Lung (tissue), 12 donors: ENCODE measurements around the gene INO80. TPM values are rescaled to one million over a fixed set of nuclear protein-coding genes. Genes with fewer than 3 reads are reported as not detected.

Experiments used
- ATAC-seq: fragments of 200-7000 bp; cut with Tn5 transposase; one replicate; pipeline ENCODE4 v1.9.1; 2020; ENCODE audit warnings: moderate number of reproducible peaks; ENCODE audit not compliant: insufficient read depth, low FRiP score
- DNase-seq, 3 donors: peaks; one replicate each; pipeline ENCODE4 v3.0.0-alpha.2; 2013 to 2017
- H3K27ac ChIP-seq, 2 donors: one replicate each; pipeline ENCODE4 v1.5.1; 2013; ENCODE audit warnings: mild to moderate bottlenecking in 2 of 2, moderate library complexity in 2 of 2, control low read depth in 1 of 2, inconsistent platforms in 1 of 2, low read depth in 1 of 2, low read length in 1 of 2
- H3K27me3 ChIP-seq, 3 donors: one replicate each; pipeline ENCODE4 v1.5.1; 2013; ENCODE audit warnings: low read length in 2 of 3; ENCODE audit not compliant: control insufficient read depth in 3 of 3, insufficient read depth in 3 of 3
- H3K36me3 ChIP-seq, 4 donors: one replicate each; pipeline ENCODE4 v1.5.1; 2013; ENCODE audit warnings: low read length in 4 of 4, mild to moderate bottlenecking in 1 of 4, moderate library complexity in 1 of 4; ENCODE audit not compliant: control insufficient read depth in 4 of 4, insufficient read depth in 4 of 4
- H3K4me1 ChIP-seq, 5 donors: one replicate each; pipeline ENCODE4 v1.5.1; 2013; ENCODE audit warnings: low read length in 5 of 5, mild to moderate bottlenecking in 2 of 5, moderate library complexity in 1 of 5; ENCODE audit not compliant: control insufficient read depth in 5 of 5, insufficient read depth in 5 of 5
- H3K4me3 ChIP-seq: one replicate; pipeline ENCODE4 v1.5.1; 2013; ENCODE audit warnings: mild to moderate bottlenecking, control low read depth, moderate library complexity
- H3K9ac ChIP-seq, 2 donors: one replicate each; pipeline ENCODE4 v1.5.1; 2013; ENCODE audit warnings: low read length in 2 of 2, control low read depth in 1 of 2; ENCODE audit not compliant: insufficient read depth in 1 of 2
- H3K9me3 ChIP-seq, 4 donors: one replicate each; pipeline ENCODE4 v1.5.1; 2013; ENCODE audit warnings: low read length in 3 of 4, mild to moderate bottlenecking in 1 of 4, moderate library complexity in 1 of 4; ENCODE audit not compliant: control insufficient read depth in 4 of 4, insufficient read depth in 3 of 4
- CTCF ChIP-seq: IDR thresholded peaks from 2 replicates; pipeline ENCODE4 v1.5.1; 2012; ENCODE audit warnings: mild to moderate bottlenecking; ENCODE audit errors: control extremely low read depth, extremely low read depth
- WGBS, 2 donors: extraction: QIAGEN DNeasy Blood & Tissue Kit; methylation state at CpG; one replicate each; pipeline ENCODE4 v1.1.7; 2013; 5-methylcytosine and 5-hydroxymethylcytosine counted together
- polyA plus RNA-seq, 2 donors: library from polyadenylated mRNA; stranded (reverse); fragments of 200-250 nt; gene quantifications; one replicate each; pipeline ENCODE4 v1.2.1, GENCODE V29; 2013
- total RNA-seq, 2 donors: library from RNA; depleted of rRNA in 1 of 2; stranded (reverse); fragments of >200 nt in 1 of 2; gene quantifications; one replicate each; pipeline ENCODE4 v1.2.1, GENCODE V29; 2014 to 2021
- donor health status: control.
- donor health status: control.
- donor health status: Bipolar disorder and iron deficiency.
- donor health status: healthy.
- donor health status: DM: yes; HTN: yes; CAD: no.

The INO80 gene
- total and polyA plus RNA-seq, 4 donors = 8.0 to 50.1 (median 22.9) TPM

GRCh38 chr15:40957041-40957555 is 159.0 kb downstream of the INO80 start:
- no peak overlapping the region for H3K9ac ChIP-seq
- peak overlapping the region in 1 of 2 donors; percentile 64 for H3K27ac ChIP-seq

GRCh38 chr15:40956541-40956982 is 159.5 kb downstream of the INO80 start:
- no peak for TF ChIP-seq CTCF
- peak overlapping the region in 1 of 2 donors; percentile 64 for H3K27ac ChIP-seq
- no peak for ATAC-seq

More at GRCh38 chr15:40957041-40957555, 159.0 kb downstream of the INO80 start:
- no peak for TF ChIP-seq CTCF
- ATAC-seq (no peak), DNase-seq (no peak)
- WGBS, 2 donors = 90 to 95% methylated on average over 4 of the region's 4 CpGs
- Histone ChIP-seq H3K4me3 (no peak overlapping the region), H3K9me3 (no peaks in the 10 kb centered on the region), H3K4me1 (peaks cover 0 to 18% (median 0%) of the 10 kb centered on the region in 5 donors), H3K36me3 (peaks cover 0 to 2% (median 0%) of the 10 kb centered on the region in 4 donors), H3K27me3 (no peaks in the 10 kb centered on the region)

GRCh38 chr15:40955930-40956540 is 160.0 kb downstream of the INO80 start:
- peak overlapping the region in 1 of 2 donors; percentile 64 for H3K27ac ChIP-seq
- H3K36me3 ChIP-seq = peaks cover 0 to 2% (median 0%) of the 10 kb centered on the region in 4 donors
- H3K9ac ChIP-seq = no peak overlapping the region
- TF ChIP-seq CTCF = no peak
- ATAC-seq (no peak), DNase-seq (no peak)
- H3K27me3 ChIP-seq = no peaks in the 10 kb centered on the region
- peaks cover 0 to 18% (median 0%) of the 10 kb centered on the region in 5 donors for H3K4me1 ChIP-seq
- 95 to 97% methylated on average over 3 of the region's 3 CpGs for WGBS, 2 donors
- no peaks in the 10 kb centered on the region for H3K9me3 ChIP-seq
- no peak overlapping the region for H3K4me3 ChIP-seq

More at GRCh38 chr15:40956541-40956982, 159.5 kb downstream of the INO80 start:
- DNase-seq = no peak
- Histone ChIP-seq H3K36me3 (peaks cover 0 to 2% (median 0%) of the 10 kb centered on the region in 4 donors), H3K4me1 (peaks cover 0 to 18% (median 0%) of the 10 kb centered on the region in 5 donors), H3K27me3 (no peaks in the 10 kb centered on the region), H3K4me3 (no peak overlapping the region), H3K9me3 (no peaks in the 10 kb centered on the region), H3K9ac (no peak overlapping the region)
- WGBS, 2 donors = 91 to 97% methylated on average over 3 of the region's 3 CpGs
